ENCODE results near the gene DNASE1L3. TPM values are rescaled to one million over a fixed set of nuclear protein-coding genes. Genes with fewer than 3 reads are reported as not detected.

Gene DNASE1L3
- total and polyA plus RNA-seq, 2 of the 8 experiments (the other 6 are each of a cell fraction or from before 2014, with no cell fraction given), result not detected

GRCh38 chr3:58168498-58168897 lies 42.3 kb downstream of the DNASE1L3 start (continued):
- TF ChIP-seq CHD7 (IDR thresholded peaks at IDR 0.05; ENCODE audit: insufficient replicate concordance, low read length), result no peak
- TF ChIP-seq CHD1 (IDR thresholded peaks at IDR 0.05; ENCODE audit: low read depth, low read length), result no peak
- no peak for TF ChIP-seq EZH2 (IDR thresholded peaks at IDR 0.05; ENCODE audit: low read depth, low read length, severe bottlenecking)
- TF ChIP-seq SP4 (IDR thresholded peaks at IDR 0.05; ENCODE audit: low read length), result no peak
- TF ChIP-seq KDM5A (IDR thresholded peaks at IDR 0.05; ENCODE audit: low read length), result no peak
- TF ChIP-seq SIN3A (conservative IDR thresholded peaks at IDR 0.05 in 1 of 2, IDR thresholded peaks at IDR 0.05 in 1 of 2; ENCODE audit: low read depth in 1 of 2, low read length in 2 of 2), result no peak
- no peak for TF ChIP-seq EP300 (IDR thresholded peaks at IDR 0.05; ENCODE audit: borderline replicate concordance in 1 of 2, low read depth in 2 of 2, low read length in 2 of 2)
- no peak for TF ChIP-seq HDAC2 (IDR thresholded peaks at IDR 0.05; ENCODE audit: borderline replicate concordance in 1 of 2, low read depth in 2 of 2, low read length in 2 of 2)
- no peak for TF ChIP-seq RXRA (IDR thresholded peaks at IDR 0.05; ENCODE audit: insufficient read depth, low read depth, low read length)
- no peak for TF ChIP-seq POLR2A (IDR thresholded peaks at IDR 0.05; ENCODE audit: control extremely low read depth in 1 of 2, low read depth in 2 of 2, low read length in 2 of 2)

All from H1 (cell line).